GOT3 (cell line): ENCODE data around the gene POMGNT1.
A peak's percentile ranks its signal among the peaks of the same experiment; 100 is the strongest.
"Not testable (repeated sequence)": the region's sequence is repeated elsewhere in the genome, so short reads cannot be mapped to it uniquely, and the experiment has no call there.

Experiments
- DNase-seq: peaks from one replicate; lab custom pipeline; 2025; ENCODE audit warnings: mixed read lengths; lab: John Stamatoyannopoulos, UW

POMGNT1 gene

DNA sequence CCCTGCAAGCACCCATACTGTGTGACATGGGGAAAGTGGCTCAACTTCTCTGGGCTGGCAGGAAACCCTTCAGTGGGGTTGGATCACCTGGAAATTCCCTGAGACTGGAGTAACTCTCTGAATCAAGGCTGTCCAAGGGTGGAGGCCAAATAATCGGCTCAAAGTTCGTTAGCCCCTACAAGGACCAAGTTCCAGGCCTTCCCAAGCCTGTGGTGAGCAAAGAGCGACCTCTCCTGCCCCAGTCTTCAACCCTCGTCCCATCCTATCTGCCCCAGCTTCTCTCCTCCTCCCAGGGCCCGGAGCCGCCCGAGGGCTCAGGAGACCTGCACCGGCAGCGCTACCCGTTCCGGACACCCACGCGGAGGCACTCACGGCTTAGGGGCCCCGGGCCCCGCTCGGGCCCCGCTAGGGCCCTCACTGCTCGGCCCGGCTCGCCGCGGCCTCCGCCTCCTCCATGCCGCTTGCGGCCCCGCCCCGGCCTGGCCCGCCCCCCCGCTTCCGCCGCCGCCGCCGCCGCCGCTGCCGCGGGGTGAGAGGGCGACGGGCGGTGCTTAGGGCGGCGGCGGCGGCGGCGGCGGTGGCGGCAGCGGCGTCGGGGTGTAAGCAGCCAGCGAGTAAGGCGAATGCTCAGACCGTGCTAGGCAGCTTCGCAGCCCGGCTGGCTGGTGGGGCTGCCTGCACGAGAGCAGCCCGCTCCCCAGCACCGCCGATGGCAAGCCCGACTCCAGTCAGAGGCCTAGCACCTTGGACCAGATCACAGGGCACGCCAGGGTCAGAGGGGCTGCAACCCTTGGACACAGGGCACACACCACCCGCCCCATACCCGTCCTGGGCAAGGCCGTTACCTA is at the start of gene POMGNT1:
POMGNT1 (minus strand) TSS at position 471 of the 848 bp plus-strand sequence. CDS start 613 bp downstream, outside the sequence.
- no peak for DNase-seq

GRCh38 chr1:46247436-46248121 is 49.3 kb upstream of the POMGNT1 start, which contains the start of gene RAD54L:
TSS of gene RAD54L (plus strand) at chr1:46247763. CDS start at chr1:46248406, 643 bp downstream.
- peak; percentile 90 for DNase-seq

GRCh38 chr1:46246548-46247435 is 48.6 kb upstream of the POMGNT1 start:
- no peak for DNase-seq

DNA sequence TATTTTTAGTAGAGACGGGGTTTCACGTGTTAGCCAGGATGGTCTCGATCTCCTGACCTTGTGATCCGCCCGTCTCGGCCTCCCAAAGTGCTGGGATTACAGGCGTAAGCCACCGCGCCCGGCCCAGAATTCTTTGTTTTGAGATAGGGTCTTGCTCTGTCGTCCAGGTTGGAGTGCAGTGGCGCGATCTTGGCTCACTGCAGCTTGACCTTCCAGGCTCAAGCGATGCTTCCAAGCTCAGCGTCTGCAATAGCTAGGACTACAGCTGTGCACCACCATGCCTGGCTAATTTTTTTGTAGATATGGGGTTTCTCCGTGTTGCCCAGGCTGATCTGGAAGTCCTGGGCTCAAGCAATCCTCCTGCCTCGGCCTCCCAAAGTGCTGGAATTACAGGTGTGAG is 47.9 kb upstream of the POMGNT1 start:
- not testable (repeated sequence) for DNase-seq

DNA sequence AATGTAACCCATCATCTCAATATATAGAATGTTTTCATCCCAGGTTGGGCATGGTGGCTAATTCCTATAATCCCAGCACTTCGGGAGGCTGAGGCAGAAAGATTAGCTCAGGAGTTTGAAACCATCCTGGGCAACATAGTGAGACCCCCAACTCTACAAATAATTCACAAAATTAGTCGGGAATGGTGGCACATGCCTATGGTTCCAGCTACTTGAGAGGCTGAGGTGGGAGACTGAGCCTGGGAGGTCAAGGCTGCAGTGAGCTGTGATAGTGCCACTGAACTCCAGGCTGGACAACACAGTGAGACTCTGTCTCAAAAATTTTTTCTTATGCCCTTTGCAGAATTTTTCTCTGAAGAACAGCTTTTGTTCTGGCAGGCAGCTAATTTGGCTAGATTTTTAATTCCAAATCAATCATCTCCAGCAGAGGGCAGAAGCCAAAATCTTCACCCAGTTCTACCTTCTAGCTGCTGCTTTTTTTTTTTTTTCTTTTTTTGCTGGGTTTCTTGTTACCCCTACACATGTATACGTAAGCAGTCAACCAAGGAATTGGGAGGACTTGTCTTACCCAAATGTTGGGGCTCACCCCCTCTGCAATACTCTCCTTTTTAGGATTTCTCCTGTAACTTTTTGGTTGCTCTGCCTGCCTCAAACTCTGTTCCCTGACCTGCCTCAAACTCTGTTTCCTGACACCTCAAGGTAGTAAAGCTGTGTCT is 46.6 kb upstream of the POMGNT1 start:
- no peak for DNase-seq

- DNase-seq = not testable (repeated sequence)
Measured at GRCh38 chr1:46243831-46244230, 45.6 kb upstream of the POMGNT1 start.

GRCh38 chr1:46242918-46243317 is 44.7 kb upstream of the POMGNT1 start:
- DNase-seq = no peak

DNA sequence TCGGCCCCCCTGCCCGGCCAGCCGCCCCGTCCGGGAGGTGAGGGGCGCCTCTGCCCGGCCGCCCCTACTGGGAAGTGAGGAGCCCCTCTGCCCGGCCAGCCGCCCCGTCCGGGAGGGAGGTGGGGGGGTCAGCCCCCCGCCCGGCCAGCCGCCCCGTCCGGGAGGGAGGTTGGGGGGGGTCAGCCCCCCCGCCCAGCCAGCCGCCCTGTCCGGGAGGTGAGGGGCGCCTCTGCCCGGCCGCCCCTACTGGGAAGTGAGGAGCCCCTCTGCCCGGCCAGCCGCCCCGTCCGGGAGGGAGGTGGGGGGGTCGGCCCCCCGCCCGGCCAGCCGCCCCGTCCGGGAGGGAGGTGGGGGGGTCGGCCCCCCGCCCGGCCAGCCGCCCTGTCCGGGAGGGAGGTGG is 43.5 kb upstream of the POMGNT1 start:
- not testable (repeated sequence) for DNase-seq

GRCh38 chr1:46238865-46239264 is 40.6 kb upstream of the POMGNT1 start:
- not testable (repeated sequence) for DNase-seq

DNA sequence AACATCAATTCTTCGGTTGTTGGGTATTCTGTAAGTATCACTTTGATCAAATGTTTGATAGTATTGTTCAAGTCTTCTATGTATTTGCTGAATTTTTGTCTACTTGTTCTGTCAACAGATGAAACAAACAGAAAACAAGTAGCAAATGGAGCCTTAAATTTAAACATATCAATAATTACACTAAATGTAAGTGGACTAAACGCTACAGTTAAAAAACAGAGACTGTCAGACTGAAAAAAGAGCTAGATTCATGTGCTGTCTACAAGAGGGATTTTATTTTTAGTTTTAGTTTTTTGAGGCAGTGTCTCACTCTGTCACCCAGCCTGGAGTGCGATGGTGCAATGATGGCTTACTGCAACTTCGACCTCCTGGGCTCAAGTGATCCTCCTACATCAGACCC is 38.6 kb upstream of the POMGNT1 start:
- DNase-seq = no peak

DNA sequence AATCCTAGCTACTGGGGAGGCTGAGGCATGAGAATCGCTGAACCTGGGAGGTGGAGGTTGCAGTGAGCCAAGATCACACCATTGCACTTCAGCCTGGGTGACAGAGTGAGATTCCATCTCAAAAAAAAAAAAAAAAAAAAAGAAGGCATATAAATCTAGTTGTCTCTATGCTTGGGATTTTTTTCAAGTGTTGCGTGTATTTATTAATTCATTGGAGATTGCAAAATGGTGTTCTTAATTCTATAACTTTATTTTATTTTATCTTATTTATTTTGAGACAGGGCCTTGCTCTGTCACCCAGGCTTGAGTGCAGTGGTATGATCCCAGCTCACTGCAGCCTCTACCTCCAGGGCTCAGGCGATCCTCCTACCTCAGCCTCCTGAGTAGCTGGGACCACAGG is 33.0 kb upstream of the POMGNT1 start:
- not testable (repeated sequence) for DNase-seq

DNA sequence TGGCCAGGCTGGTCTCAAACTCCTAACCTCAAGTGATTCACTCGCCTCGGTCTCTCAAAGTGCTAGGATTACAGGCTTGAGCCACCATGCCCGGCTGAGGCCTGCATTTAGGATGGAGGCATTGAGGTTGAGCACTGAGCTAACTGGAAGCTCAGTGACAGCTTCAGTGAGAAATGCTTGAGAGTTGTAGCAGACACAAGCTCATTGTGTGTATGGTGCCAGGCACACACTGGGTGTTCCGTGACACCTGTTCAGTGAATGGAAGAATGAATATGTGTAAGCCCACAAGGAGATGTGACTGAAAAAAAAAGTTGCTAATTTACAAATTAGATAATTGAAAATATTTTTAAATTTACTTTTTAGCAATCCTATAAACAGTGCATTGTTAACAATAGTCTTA is 26.7 kb upstream of the POMGNT1 start:
- DNase-seq = no peak

GRCh38 chr1:46223472-46223943 is 25.3 kb upstream of the POMGNT1 start:
- no peak for DNase-seq

DNA sequence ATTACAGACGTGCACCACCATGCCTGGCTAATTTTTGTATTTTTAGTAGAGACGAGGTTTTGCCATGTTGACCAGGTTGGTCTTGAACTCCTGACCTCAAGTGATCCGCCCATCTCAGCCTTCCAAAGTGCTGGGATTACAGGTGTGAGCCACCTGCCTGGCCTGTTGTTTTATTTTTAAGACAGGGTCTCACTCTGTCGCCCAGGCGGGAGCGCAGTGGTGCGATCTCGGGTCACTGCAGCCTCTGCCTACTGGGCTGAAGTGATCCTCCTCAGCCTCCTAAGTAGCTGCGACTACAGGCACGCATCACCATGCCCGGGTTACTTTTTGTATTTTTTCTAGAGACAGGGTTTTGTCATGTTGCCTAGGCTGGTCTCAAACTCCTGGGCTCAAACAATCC is 24.8 kb upstream of the POMGNT1 start:
- DNase-seq = not testable (repeated sequence)

GRCh38 chr1:46221749-46222148 is 23.5 kb upstream of the POMGNT1 start:
- DNase-seq = no peak

DNA sequence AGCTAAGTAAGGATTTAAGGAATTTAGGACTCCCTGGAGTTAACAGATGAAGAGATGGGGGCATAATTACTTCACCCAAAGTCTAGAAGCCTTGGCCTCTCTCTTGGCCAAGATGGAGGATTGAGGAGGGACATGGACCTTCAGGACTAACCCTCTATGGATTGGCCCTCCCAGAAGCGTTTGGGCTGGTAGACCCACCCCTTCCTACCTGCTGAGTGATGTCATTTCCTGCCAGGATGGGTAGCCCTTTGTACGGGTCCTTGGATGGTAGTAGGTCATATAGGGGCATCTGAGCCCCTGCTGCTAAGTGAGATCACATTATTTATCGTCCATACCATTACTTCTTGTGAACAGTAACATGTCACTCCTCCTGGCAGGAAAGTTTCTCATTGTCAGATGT is 22.6 kb upstream of the POMGNT1 start:
- no peak for DNase-seq

DNA sequence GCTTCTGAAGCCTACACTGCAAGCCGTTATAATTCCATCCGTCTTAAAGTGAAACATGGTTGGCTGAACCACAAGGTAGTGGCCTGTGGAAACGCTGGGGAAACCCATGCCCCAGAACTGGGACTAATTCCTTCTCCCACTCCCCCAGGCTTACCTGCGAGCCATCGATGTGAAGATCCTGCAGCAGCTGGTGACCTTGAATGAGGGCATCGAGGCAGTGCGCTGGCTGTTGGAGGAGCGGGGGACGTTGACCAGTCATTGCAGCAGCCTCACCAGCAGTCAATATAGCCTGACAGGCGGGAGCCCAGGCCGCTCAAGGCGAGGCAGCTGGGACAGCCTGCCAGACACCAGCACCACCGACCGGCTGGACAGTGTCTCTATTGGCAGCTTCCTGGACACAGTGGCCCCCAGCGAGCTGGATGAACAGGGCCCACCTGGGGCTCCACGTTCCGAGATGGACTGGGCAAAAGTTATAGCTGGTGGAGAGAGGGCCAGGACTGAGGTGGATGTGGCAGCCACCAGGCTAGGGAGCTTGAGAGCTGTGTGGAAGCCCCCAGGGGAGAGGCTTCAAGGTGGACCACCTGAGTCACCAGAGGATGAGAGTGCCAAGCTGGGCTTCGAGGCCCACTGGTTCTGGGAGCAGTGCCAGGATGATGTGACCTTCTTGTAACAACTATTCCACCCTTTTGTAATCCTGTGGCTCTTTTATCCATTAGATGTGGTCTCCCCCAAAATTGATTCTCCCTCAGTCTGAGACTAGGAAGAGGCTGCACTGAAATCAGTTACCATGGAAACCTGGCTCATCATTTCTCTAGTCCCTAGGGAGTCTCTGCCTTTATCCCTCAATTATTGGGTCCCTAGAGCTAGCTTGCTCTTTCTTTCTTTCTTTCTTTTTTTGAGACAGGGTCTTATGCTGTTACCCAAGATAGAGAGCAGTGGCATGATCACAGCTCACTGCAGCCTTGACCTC is 21.6 kb upstream of the POMGNT1 start:
- DNase-seq = no peak

DNA sequence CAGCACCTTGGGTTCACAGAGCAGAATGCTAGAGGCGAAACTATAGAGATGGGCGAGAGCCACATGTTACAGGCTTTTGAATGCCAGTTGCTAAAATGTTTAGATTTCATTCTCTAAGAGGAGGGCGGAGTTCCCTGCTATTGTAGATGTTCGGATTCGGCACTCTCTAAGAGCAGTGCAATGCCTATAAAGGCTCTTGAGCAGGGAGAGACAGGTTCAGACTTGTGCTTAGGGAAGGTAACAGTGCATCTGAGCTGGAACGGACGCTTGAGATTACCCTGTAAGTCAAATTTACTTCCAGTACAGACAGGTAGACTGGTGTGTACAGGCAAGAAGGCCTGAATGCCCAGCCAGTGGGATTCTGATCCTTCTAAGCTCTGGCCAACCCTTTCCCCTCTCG is 20.2 kb upstream of the POMGNT1 start:
- no peak for DNase-seq

DNA sequence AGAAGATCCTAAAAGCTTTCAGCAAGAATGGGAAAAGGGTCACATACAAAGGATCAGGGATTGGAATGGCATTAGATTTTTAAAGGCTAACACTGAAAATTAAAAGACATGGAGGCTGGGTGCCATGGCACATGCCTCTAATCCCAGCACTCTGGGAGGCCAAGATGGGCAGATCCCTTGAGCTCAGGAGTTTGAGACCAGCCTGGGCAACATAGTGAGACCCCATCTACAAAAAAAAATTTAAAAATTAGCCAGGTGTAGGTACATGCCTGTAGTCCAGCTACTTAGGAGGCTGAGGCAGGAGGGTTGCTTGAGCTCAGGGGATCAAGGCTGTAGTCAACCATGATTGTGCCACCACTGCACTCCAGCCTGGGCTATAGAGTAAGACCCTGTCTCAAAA is 17.3 kb upstream of the POMGNT1 start:
- DNase-seq = no peak

DNA sequence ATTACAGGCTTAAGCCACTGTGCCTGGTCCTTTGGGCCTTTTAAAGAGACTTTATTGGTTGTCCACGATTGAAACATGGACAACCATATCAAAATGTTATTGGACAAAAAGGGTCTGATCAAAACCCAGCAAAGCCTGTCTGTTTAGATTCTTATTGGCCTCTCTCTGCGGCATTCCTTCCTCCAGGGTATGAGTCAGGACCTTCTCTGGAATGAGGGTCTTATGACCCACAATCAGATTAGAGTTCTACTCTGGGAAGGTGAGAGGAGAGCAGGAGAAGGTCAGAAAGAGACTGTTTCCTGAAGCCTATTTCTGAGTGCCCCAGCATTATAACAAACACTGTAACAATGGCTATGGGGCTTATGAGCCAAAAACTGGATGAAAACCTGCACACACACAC is 12.8 kb upstream of the POMGNT1 start:
- no peak for DNase-seq
